Upper lobe of left lung (tissue), 6 donors: Measurements from ENCODE around the gene LRRC56. TPM values are rescaled to one million over a fixed set of nuclear protein-coding genes. Genes with fewer than 3 reads are reported as not detected.

Source experiments
- ATAC-seq, 2 donors: fragments of 200-7000 bp; cut with Tn5 transposase; one replicate each; pipeline ENCODE4 v1.9.1; 2022; ENCODE audit warnings: mild to moderate bottlenecking in 2 of 2, moderate library complexity in 2 of 2; ENCODE audit not compliant: low FRiP score in 2 of 2
- DNase-seq, 2 donors: peaks; one replicate each; pipeline ENCODE4 v3.0.0-alpha.2; 2019 to 2020
- H3K27ac ChIP-seq, 4 donors: fragments of 200-600 bp; sonication (generic); one replicate each; pipeline ENCODE4 v1.5.1; 2016 to 2019
- H3K27me3 ChIP-seq, 4 donors: fragments of 200-600 bp; sonication (generic); one replicate each; pipeline ENCODE4 v1.5.1; 2017 to 2019
- H3K36me3 ChIP-seq, 4 donors: fragments of 200-600 bp; sonication (generic); one replicate each; pipeline ENCODE4 v1.5.1; 2016 to 2019
- H3K4me1 ChIP-seq, 4 donors: fragments of 200-600 bp; sonication (generic); one replicate each; pipeline ENCODE4 v1.5.1; 2018 to 2019
- H3K4me3 ChIP-seq, 4 donors: fragments of 200-600 bp; sonication (generic); one replicate each; pipeline ENCODE4 v1.5.1; 2017 to 2019; ENCODE audit warnings: mild to moderate bottlenecking in 2 of 4, moderate library complexity in 1 of 4
- H3K9me3 ChIP-seq, 4 donors: fragments of 200-600 bp; sonication (generic); one replicate each; pipeline ENCODE4 v1.5.1; 2018 to 2019
- CTCF ChIP-seq, 6 experiments: fragments of 450-650 bp in 4 of 6; fragments of 200-600 bp in 2 of 6; sonication (generic) in 2 of 6; IDR thresholded peaks; one replicate each; pipeline ENCODE4 v1.5.1; 2016 to 2019; ENCODE audit warnings: antibody characterized with exemption in 6 of 6
- EP300 ChIP-seq, 4 donors: sonication (generic); formaldehyde crosslinking; IDR thresholded peaks; one replicate each; pipeline ENCODE4 v1.5.1; 2017; ENCODE audit warnings: antibody characterized with exemption in 4 of 4, control low read depth in 2 of 4
- POLR2A ChIP-seq, 4 donors: fragments of 450-650 bp; IDR thresholded peaks; one replicate each; pipeline ENCODE4 v1.5.1; 2016 to 2017; ENCODE audit warnings: antibody characterized with exemption in 4 of 4, mild to moderate bottlenecking in 2 of 4
- POLR2AphosphoS5 ChIP-seq, 2 donors: sonication (generic); formaldehyde crosslinking; IDR thresholded peaks; one replicate each; pipeline ENCODE4 v1.5.1; 2017; ENCODE audit warnings: antibody characterized with exemption in 2 of 2
- WGBS, 2 donors: methylation state at CpG; one replicate each; pipeline ENCODE4 v1.1.5; 2017 to 2018; 5-methylcytosine and 5-hydroxymethylcytosine counted together
- total RNA-seq, 6 donors: library from RNA; depleted of rRNA in 4 of 6; stranded (reverse); fragments of >200 nt in 4 of 6; gene quantifications; one replicate each; pipeline versions ENCODE4 v1.1.0 to v1.2.1, GENCODE V29; 2016 to 2021
- donor health status: DM: no; HTN: no; CAD: no; lungs with moderate emphysema.
- donor health status: DM: no; HTN: yes; CAD: no; lungs with severe emphysema.

The LRRC56 gene
- total RNA-seq, 6 donors from 2014 or later, result 3.5 to 11.5 (median 5.8) TPM

GRCh38 chr11:541433-541885 lies 4.1 kb downstream of the LRRC56 start:
- H3K27me3 ChIP-seq, result no peaks in the 10 kb centered on the region
- no peaks in the 10 kb centered on the region for H3K9me3 ChIP-seq
- DNase-seq, result peak in 1 of 2 donors; percentile 75
- 90 to 94% methylated on average over 19 of the region's 20 CpGs for WGBS, 2 donors
- TF ChIP-seq POLR2A (IDR thresholded peaks at IDR 0.05) (no peak), POLR2AphosphoS5 (IDR thresholded peaks at IDR 0.05) (no peak), CTCF (IDR thresholded peaks at IDR 0.05) (no peak), EP300 (IDR thresholded peaks at IDR 0.05) (no peak)
- H3K4me3 ChIP-seq, result no peak overlapping the region
- no peaks in the 10 kb centered on the region for H3K36me3 ChIP-seq
- H3K27ac ChIP-seq, result no peak overlapping the region
- ATAC-seq, result no peak
- peaks cover 15 to 17% (median 16%) of the 10 kb centered on the region in 4 donors for H3K4me1 ChIP-seq

DNA sequence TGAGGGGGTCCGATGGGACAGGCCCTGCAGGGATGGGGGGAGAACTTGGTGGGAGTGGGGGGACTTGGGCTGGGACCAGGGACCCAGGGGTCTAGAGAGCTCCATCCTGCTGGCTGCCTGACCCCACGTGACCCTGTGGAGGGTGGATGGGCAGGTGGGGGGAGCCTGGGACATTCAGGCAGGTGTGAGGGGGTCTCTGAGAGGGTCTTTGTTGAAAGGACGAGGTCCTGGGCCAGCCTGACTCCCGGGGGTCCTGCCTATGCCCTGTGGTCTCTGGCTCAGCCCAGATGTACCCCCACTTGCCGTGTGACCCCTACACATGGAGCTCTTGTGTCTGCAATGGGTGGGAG lies 7.5 kb downstream of the LRRC56 start:
- DNase-seq (no peak), ATAC-seq (peak in 1 of 2 donors; percentile 17)
- 79 to 100% methylated on average over 3 of the region's 5 CpGs for WGBS, 2 donors
- no peaks in the 10 kb centered on the region for H3K27me3 ChIP-seq
- no peaks in the 10 kb centered on the region for H3K36me3 ChIP-seq
- no peaks in the 10 kb centered on the region for H3K4me1 ChIP-seq
- no peaks in the 10 kb centered on the region for H3K9me3 ChIP-seq
- H3K27ac ChIP-seq, result no peak overlapping the region
- H3K4me3 ChIP-seq, result no peak overlapping the region
- no peak for TF ChIP-seq POLR2A (IDR thresholded peaks at IDR 0.05)
- TF ChIP-seq EP300 (IDR thresholded peaks at IDR 0.05), result no peak
- TF ChIP-seq POLR2AphosphoS5 (IDR thresholded peaks at IDR 0.05), result no peak
- no peak for TF ChIP-seq CTCF (IDR thresholded peaks at IDR 0.05)

- ATAC-seq, result no peak
- TF ChIP-seq POLR2AphosphoS5 (IDR thresholded peaks at IDR 0.05) (no peak), EP300 (IDR thresholded peaks at IDR 0.05) (no peak), CTCF (IDR thresholded peaks at IDR 0.05) (no peak), POLR2A (IDR thresholded peaks at IDR 0.05) (no peak)
- no peaks in the 10 kb centered on the region for H3K9me3 ChIP-seq
- 82 to 96% methylated on average over 5 to 10 of the region's 11 CpGs for WGBS, 2 donors
- no peak overlapping the region for H3K4me3 ChIP-seq
- H3K4me1 ChIP-seq, result no peaks in the 10 kb centered on the region
- no peaks in the 10 kb centered on the region for H3K27me3 ChIP-seq
- H3K27ac ChIP-seq, result no peak overlapping the region
- DNase-seq, result peak in 1 of 2 donors; percentile 44
- no peaks in the 10 kb centered on the region for H3K36me3 ChIP-seq
These were observed 7.8 kb downstream of the LRRC56 start for GRCh38 chr11:545171-545570.

- Histone ChIP-seq H3K4me3 (no peak overlapping the region), H3K4me1 (peaks cover 0 to under 1% (median under 1%) of the 10 kb centered on the region in 4 donors), H3K36me3 (no peaks in the 10 kb centered on the region), H3K27me3 (no peaks in the 10 kb centered on the region), H3K9me3 (no peaks in the 10 kb centered on the region), H3K27ac (no peak overlapping the region)
- 84 to 90% methylated on average over 24 to 31 of the region's 32 CpGs for WGBS, 2 donors
- ATAC-seq (no peak), DNase-seq (peak in 1 of 2 donors; percentile 58)
- TF ChIP-seq POLR2A (IDR thresholded peaks at IDR 0.05) (no peak), POLR2AphosphoS5 (IDR thresholded peaks at IDR 0.05) (no peak), CTCF (IDR thresholded peaks at IDR 0.05) (no peak), EP300 (IDR thresholded peaks at IDR 0.05) (no peak)
These were observed 11.6 kb downstream of the LRRC56 start for GRCh38 chr11:548700-549603.
